Measurements from ENCODE around the gene CDK5. TPM values are rescaled to one million over a fixed set of nuclear protein-coding genes. Genes with fewer than 3 reads are reported as not detected.

The CDK5 gene
- total RNA-seq, 1 donor from 2014 or later, result 4.2 TPM

GRCh38 chr7:151066273-151066974 is 8.7 kb upstream of the CDK5 start:
- Histone ChIP-seq H3K36me3 (peaks cover 0 to 75% of the 10 kb centered on the region in 2 donors), H3K4me3 (no peak overlapping the region), H3K27ac (no peak overlapping the region), H3K27me3 (no peaks in the 10 kb centered on the region), H3K9me3 (no peaks in the 10 kb centered on the region), H3K4me1 (peaks cover 24% of the 10 kb centered on the region)
- intact Hi-C loops (cut with DNase I), result no loop called here
- TF ChIP-seq POLR2AphosphoS5 (IDR thresholded peaks at IDR 0.05; ENCODE audit: insufficient read depth in 1 of 2, low read depth in 1 of 2), result no peak
- TF ChIP-seq POLR2A (IDR thresholded peaks at IDR 0.05), result no peak
- TF ChIP-seq CTCF (IDR thresholded peaks at IDR 0.05), result no peak
- no peak for DNase-seq (ENCODE audit: extremely low spot score in 2 of 2)

GRCh38 chr7:151065516-151065915 is 7.8 kb upstream of the CDK5 start:
- DNase-seq (ENCODE audit: extremely low spot score in 2 of 2), result no peak
- Histone ChIP-seq H3K27me3 (no peaks in the 10 kb centered on the region), H3K27ac (no peak overlapping the region), H3K4me3 (no peak overlapping the region), H3K36me3 (peaks cover 0 to 66% of the 10 kb centered on the region in 2 donors), H3K4me1 (peaks cover 33% of the 10 kb centered on the region), H3K9me3 (no peaks in the 10 kb centered on the region)
- intact Hi-C loops (cut with DNase I), result no loop called here
- TF ChIP-seq POLR2AphosphoS5 (IDR thresholded peaks at IDR 0.05; ENCODE audit: insufficient read depth in 1 of 2, low read depth in 1 of 2) (no peak), POLR2A (IDR thresholded peaks at IDR 0.05) (no peak), CTCF (IDR thresholded peaks at IDR 0.05) (no peak)

GRCh38 chr7:151064993-151065392 is 7.3 kb upstream of the CDK5 start:
- Histone ChIP-seq H3K4me1 (peaks cover 38% of the 10 kb centered on the region), H3K27me3 (no peaks in the 10 kb centered on the region), H3K27ac (no peak overlapping the region), H3K4me3 (no peak overlapping the region), H3K9me3 (no peaks in the 10 kb centered on the region), H3K36me3 (peaks cover 0 to 60% of the 10 kb centered on the region in 2 donors)
- no peak for TF ChIP-seq POLR2A (IDR thresholded peaks at IDR 0.05)
- no peak for DNase-seq (ENCODE audit: extremely low spot score in 2 of 2)
- intact Hi-C loops (cut with DNase I), result no loop called here

GRCh38 chr7:151064454-151064853 is 6.8 kb upstream of the CDK5 start:
- Histone ChIP-seq H3K9me3 (no peaks in the 10 kb centered on the region), H3K4me1 (peaks cover 40% of the 10 kb centered on the region), H3K4me3 (no peak overlapping the region), H3K36me3 (peaks cover 0 to 55% of the 10 kb centered on the region in 2 donors), H3K27ac (no peak overlapping the region), H3K27me3 (no peaks in the 10 kb centered on the region)
- no peak for TF ChIP-seq POLR2A (IDR thresholded peaks at IDR 0.05)
- intact Hi-C loops (cut with DNase I), result no loop called here
- no peak for DNase-seq (ENCODE audit: extremely low spot score in 2 of 2)

GRCh38 chr7:151063212-151063561 is 5.5 kb upstream of the CDK5 start:
- peaks cover 50% of the 10 kb centered on the region for H3K4me1 ChIP-seq
- peaks cover 0 to 42% of the 10 kb centered on the region in 2 donors for H3K36me3 ChIP-seq
- H3K4me3 ChIP-seq, result peak overlapping the region; percentile 14 to 41

More at GRCh38 chr7:151063212-151063561, 5.5 kb upstream of the CDK5 start:
- no peaks in the 10 kb centered on the region for H3K27me3 ChIP-seq
- DNase-seq (ENCODE audit: extremely low spot score in 2 of 2), result no peak
- intact Hi-C loops (cut with DNase I), result no loop called here
- H3K27ac ChIP-seq, result peak overlapping the region; percentile 99
- H3K9me3 ChIP-seq, result no peaks in the 10 kb centered on the region
- peak in 1 of 2 donors; percentile 35 for TF ChIP-seq POLR2AphosphoS5 (IDR thresholded peaks at IDR 0.05; ENCODE audit: insufficient read depth in 1 of 2, low read depth in 1 of 2)
- no peak for TF ChIP-seq CTCF (IDR thresholded peaks at IDR 0.05)
- TF ChIP-seq POLR2A (IDR thresholded peaks at IDR 0.05), result no peak

All from vagina (tissue), 2 donors.